ENCODE results near the gene TARS3.

Gene TARS3

DNA sequence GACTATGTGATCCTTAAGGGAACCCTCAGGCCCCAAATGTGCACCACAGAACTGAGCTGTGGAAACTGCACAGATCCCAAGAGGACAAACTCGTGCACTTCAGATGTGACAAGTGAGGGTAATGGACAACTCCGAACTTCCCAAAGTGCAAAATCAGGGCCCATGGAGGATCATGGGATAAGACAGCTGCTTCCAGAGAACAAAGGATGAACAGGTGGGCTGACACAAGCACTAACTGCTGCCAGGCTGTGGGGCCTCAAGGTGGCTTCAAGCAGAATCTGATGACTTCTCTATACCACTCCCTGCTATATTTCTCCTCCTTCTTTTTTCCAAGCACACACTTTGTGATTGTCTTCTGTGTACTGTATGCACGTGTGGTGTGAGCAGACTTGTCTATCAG is 5.4 kb downstream of the TARS3 start:
- TF ChIP-seq, protein P1, sequence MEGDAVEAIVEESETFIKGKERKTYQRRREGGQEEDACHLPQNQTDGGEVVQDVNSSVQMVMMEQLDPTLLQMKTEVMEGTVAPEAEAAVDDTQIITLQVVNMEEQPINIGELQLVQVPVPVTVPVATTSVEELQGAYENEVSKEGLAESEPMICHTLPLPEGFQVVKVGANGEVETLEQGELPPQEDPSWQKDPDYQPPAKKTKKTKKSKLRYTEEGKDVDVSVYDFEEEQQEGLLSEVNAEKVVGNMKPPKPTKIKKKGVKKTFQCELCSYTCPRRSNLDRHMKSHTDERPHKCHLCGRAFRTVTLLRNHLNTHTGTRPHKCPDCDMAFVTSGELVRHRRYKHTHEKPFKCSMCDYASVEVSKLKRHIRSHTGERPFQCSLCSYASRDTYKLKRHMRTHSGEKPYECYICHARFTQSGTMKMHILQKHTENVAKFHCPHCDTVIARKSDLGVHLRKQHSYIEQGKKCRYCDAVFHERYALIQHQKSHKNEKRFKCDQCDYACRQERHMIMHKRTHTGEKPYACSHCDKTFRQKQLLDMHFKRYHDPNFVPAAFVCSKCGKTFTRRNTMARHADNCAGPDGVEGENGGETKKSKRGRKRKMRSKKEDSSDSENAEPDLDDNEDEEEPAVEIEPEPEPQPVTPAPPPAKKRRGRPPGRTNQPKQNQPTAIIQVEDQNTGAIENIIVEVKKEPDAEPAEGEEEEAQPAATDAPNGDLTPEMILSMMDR (IDR thresholded peaks at IDR 0.05; ENCODE audit: borderline replicate concordance, insufficient read depth, low read depth, low read length) = no peak
- no peak overlapping the region for H3K4me3 ChIP-seq (ENCODE audit: low read depth, low read length)

DNA sequence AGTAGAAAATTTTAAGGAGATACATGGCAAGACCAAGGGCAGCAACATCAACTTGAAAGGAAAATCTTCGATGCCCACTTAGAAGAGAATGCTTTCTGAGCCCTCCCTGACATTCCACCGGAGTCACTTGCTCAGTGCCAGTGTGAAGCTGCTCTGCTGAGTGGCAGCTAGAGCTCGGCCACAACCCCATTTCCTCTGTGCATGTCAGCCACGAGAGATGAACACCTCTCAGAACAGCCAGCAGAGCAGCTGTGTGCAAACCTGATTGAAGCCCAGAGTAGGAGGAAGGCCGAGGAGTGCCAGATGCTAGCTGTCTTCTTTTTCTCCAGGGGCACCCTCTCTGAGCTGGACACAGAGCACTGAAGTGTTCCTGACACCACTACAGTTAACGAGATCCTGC is 12.2 kb downstream of the TARS3 start:
- TF ChIP-seq, protein P1 (IDR thresholded peaks at IDR 0.05; ENCODE audit: borderline replicate concordance, insufficient read depth, low read depth, low read length) = no peak
- no peak overlapping the region for H3K4me3 ChIP-seq (ENCODE audit: low read depth, low read length)

DNA sequence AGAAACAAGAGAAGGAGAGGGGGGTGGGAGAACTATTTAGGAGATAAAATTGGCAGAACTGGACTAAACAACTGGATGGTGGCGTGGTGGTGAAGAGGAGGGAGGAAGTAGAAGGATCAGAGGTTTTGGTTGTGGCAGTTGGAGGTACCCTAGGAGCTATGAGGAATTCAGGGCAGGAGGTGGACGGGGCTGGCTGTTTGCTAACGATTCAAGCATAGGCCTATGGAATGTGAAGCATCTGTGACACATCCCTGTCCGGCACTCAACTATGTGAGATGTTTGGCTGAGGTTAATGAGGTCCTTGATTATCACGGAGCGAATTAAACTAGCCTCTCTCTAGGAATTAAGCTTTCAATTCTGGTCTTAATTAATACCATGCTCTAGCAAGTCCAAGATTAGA is 13.5 kb downstream of the TARS3 start:
- no peak overlapping the region for H3K4me3 ChIP-seq (ENCODE audit: low read depth, low read length)
- TF ChIP-seq, protein P1 (IDR thresholded peaks at IDR 0.05; ENCODE audit: borderline replicate concordance, insufficient read depth, low read depth, low read length) = no peak

DNA sequence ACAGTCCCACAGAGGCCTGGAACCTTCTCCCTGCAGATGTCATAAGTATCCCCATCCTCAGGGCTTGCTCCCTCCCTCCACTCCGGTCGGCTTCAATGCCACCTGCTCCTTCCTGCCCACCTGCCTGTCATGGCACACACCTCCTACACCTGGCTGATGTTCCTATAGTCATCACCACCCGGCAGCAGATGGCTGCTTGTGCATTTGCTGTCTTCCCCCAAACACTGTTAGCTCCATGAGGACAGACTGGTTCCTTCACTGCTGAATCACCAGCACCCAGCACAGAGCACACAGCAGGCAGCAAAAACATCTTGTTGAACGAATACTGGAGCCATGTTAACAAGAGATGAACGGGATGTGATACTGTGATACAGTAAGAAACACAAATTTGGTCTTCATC is 14.8 kb downstream of the TARS3 start:
- TF ChIP-seq, protein P1 (IDR thresholded peaks at IDR 0.05; ENCODE audit: borderline replicate concordance, insufficient read depth, low read depth, low read length) = no peak

DNA sequence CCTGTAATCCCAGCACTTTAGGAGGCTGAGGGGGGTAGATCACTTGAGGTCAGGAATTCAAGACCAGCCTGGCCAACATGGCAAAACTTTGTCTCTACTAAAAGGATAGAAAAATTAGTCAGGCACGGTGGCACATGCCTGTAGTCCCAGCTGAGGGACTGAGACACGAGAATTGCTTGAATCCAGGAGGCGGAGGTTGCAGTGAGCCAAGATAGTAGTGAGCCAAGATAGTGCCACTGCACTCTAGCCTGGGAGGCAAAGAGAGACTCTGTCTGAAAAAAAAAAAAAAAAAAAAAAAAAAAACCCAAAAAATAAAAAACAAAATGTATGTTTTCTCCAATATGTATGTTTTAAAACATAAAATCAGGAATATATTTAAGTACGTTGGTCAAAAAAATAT is 16.3 kb downstream of the TARS3 start:
- H3K4me3 ChIP-seq (ENCODE audit: low read depth, low read length) = no peak overlapping the region
- TF ChIP-seq, protein P1 (IDR thresholded peaks at IDR 0.05; ENCODE audit: borderline replicate concordance, insufficient read depth, low read depth, low read length) = no peak

More for the DNA sequence above, 14.8 kb downstream of the TARS3 start:
- no peak overlapping the region for H3K4me3 ChIP-seq (ENCODE audit: low read depth, low read length)

DNA sequence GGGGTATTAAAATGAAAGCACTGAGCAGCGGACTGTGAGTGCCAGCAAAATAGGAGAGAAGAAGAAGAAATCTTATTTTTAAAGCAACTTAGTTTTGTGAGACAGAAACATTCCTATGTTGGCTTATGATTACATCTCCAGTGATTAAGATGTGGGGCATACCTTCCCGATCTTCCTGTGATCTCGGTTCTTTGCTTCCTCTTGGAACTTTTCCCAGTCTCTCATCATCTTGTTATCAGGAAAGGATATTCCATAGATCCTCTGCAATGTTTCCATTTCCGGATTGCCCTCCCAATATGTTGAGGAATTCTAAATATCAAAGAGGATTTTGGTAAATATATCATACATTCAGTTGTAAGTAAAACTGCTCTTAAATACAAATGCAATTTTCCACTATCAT is 22.2 kb downstream of the TARS3 start:
- TF ChIP-seq, protein P1 (IDR thresholded peaks at IDR 0.05; ENCODE audit: borderline replicate concordance, insufficient read depth, low read depth, low read length) = no peak

DNA sequence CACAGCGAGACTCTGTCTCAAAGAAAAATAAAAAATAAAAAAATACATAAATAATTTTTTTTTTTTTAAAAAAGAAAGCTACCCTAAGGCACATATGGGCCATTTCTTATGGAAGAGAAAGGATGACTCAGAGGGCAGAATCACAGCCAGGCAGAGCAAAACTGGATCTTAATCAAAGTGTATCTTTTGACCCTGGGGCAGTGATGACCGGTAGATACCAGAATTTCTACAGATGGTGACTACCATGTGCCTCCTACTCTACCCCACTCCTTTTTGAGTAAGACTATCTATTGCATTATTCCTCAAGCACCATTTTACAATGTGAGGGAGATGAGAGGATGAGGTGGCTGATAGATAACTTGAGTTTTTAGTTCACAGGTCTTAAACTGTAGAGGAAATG is 26.0 kb downstream of the TARS3 start:
- no peak overlapping the region for H3K4me3 ChIP-seq (ENCODE audit: low read depth, low read length)
- TF ChIP-seq, protein P1 (IDR thresholded peaks at IDR 0.05; ENCODE audit: borderline replicate concordance, insufficient read depth, low read depth, low read length) = no peak

More for the DNA sequence above, 22.2 kb downstream of the TARS3 start:
- no peak overlapping the region for H3K4me3 ChIP-seq (ENCODE audit: low read depth, low read length)
